ENCODE measurements around the gene PLB1. TPM values are rescaled to one million over a fixed set of nuclear protein-coding genes. Genes with fewer than 3 reads are reported as not detected.

PLB1 gene
- total and polyA plus RNA-seq, 9 of the 15 experiments (the other 6 are each of a cell fraction or from before 2014, with no cell fraction given): 0.01 to 0.09 (median 0.07) TPM; not detected in 2

- DNase-seq (ENCODE audit: extremely low read depth in 1 of 4, low spot score in 3 of 4) (no peak), ATAC-seq (no peak), FAIRE-seq (no peak)
- H3K36me3 ChIP-seq (ENCODE audit: control insufficient read depth, insufficient read depth, low read length): no peaks in the 10 kb centered on the region
- H3K4me1 ChIP-seq (replicated peaks in 1 of 2; ENCODE audit: control insufficient read depth in 2 of 2, insufficient read depth in 2 of 2, low read length in 2 of 2): peaks cover 6 to 14% of the 10 kb centered on the region in 2 experiments; a peak in 4 of 5 replicates
- WGBS (ENCODE audit: insufficient coverage, low coverage, missing lambda C conversion rate): 16% methylated on average over 11 of the region's 12 CpGs
- no peak overlapping the region for H2AFZ ChIP-seq (ENCODE audit: low read depth, low read length)
- H3K9me3 ChIP-seq (replicated peaks; ENCODE audit: control insufficient read depth, insufficient read depth, low read depth, low read length): no peaks in the 10 kb centered on the region
- peaks cover 2 to 33% of the 10 kb centered on the region in 2 experiments; a peak in 3 of 5 replicates for H3K27me3 ChIP-seq (ENCODE audit: control insufficient read depth in 2 of 2, insufficient read depth in 2 of 2, low read length in 2 of 2)
- no peaks in the 10 kb centered on the region for H3K9me1 ChIP-seq (ENCODE audit: control insufficient read depth, insufficient read depth, low read length)
- POLR2A ChIA-PET: interaction anchor here (0.8 kb wide), 1 partner anchor 21 kb away, joined by 3 read pairs; no protein-coding TSS in a partner anchor
- peak overlapping the region in 1 of 2 experiments; percentile 15; a peak in 1 of 4 replicates for H3K9ac ChIP-seq (ENCODE audit: insufficient read depth in 1 of 2, low read depth in 2 of 2, low read length in 2 of 2)
- no peak overlapping the region for H3K4me3 ChIP-seq
- no peak overlapping the region for H3K4me2 ChIP-seq (ENCODE audit: insufficient read depth, low read length)
- intact Hi-C loops (cut with micrococcal nuclease) (no loop called here), in situ Hi-C loops (cut with MboI) (no loop called here)
- CTCF ChIA-PET (ENCODE audit: low intra/inter-chr PET ratio): no interaction called here
- H3K27ac ChIP-seq (ENCODE audit: extremely low read depth, low read depth, low read length): no peak overlapping the region
- no TSS peak for BruUV-seq (replicated peaks)
- peaks cover 3% of the 10 kb centered on the region; the same call in 1 of the 2 replicates for H4K20me1 ChIP-seq (replicated peaks; ENCODE audit: control insufficient read depth, insufficient read depth, low read length)
- H3K79me2 ChIP-seq (ENCODE audit: control insufficient read depth, insufficient read depth, low read length): no peaks in the 10 kb centered on the region
- TF ChIP-seq NFYB (IDR thresholded peaks at IDR 0.05; ENCODE audit: extremely low read depth, insufficient read length) (no peak), ELF1 (tag; IDR thresholded peaks at IDR 0.05) (no peak), HDAC1 (IDR thresholded peaks at IDR 0.05) (no peak), BACH1 (tag; IDR thresholded peaks at IDR 0.05) (no peak), CREB3L1 (IDR thresholded peaks at IDR 0.05; ENCODE audit: borderline replicate concordance, low read depth) (no peak), CTCF (IDR thresholded peaks at IDR 0.05 in 2 of 3, conservative IDR thresholded peaks at IDR 0.05 in 1 of 3; ENCODE audit: insufficient read depth in 2 of 3, low read depth in 1 of 3, low read length in 3 of 3) (no peak), PHTF2 (CRISPR knock-in tag; IDR thresholded peaks at IDR 0.05) (no peak), KAT2B (IDR thresholded peaks at IDR 0.05; ENCODE audit: low read depth, low read length) (no peak), ZNF707 (CRISPR knock-in tag; conservative IDR thresholded peaks at IDR 0.05) (no peak), UBTF (IDR thresholded peaks at IDR 0.05; ENCODE audit: borderline replicate concordance in 1 of 2, low read depth in 2 of 2, low read length in 2 of 2) (no peak), ZNF140 (CRISPR knock-in tag; IDR thresholded peaks at IDR 0.05) (no peak), SNAPC5 (CRISPR knock-in tag; IDR thresholded peaks at IDR 0.05) (no peak), ZNF263 (CRISPR knock-in tag; IDR thresholded peaks at IDR 0.05; ENCODE audit: borderline replicate concordance) (no peak), MAX (CRISPR knock-in tag; IDR thresholded peaks at IDR 0.05) (no peak)
These were observed 122.6 kb downstream of the PLB1 start for GRCh38 chr2:28618221-28619141.

All from K562 (cell line).